ENCODE data around the gene NOS3. TPM values are rescaled to one million over a fixed set of nuclear protein-coding genes. Genes with fewer than 3 reads are reported as not detected.
"Not testable (repeated sequence)": the region's sequence is repeated elsewhere in the genome, so short reads cannot be mapped to it uniquely, and the experiment has no call there.

Gene NOS3
- total RNA-seq, 1 donor from 2014 or later: 12.8 TPM

GRCh38 chr7:151008511-151009323 lies 17.9 kb downstream of the NOS3 start:
- Mint-ChIP-seq H3K9me3 (no peaks in the 10 kb centered on the region), H3K4me1 (ENCODE audit: low read depth) (peaks cover 44% of the 10 kb centered on the region), H3K4me3 (peak overlapping the region; percentile 81), H3K27me3 (ENCODE audit: insufficient read depth) (no peaks in the 10 kb centered on the region), H3K36me3 (ENCODE audit: low read depth) (no peaks in the 10 kb centered on the region), H3K27ac (peak overlapping the region; percentile 71)
- peak; percentile 71 for DNase-seq (ENCODE audit: low spot score)
- intact Hi-C loops (cut with micrococcal nuclease): loop anchor here (1.0 kb wide), 2 partner anchors 31 to 49 kb away; partner anchors contain the start of gene CDK5

- H3K4me1 Mint-ChIP-seq (ENCODE audit: low read depth): peaks cover 51% of the 10 kb centered on the region
Measured at GRCh38 chr7:151009327-151010036, 18.7 kb downstream of the NOS3 start.

GRCh38 chr7:151010037-151010306 lies 19.2 kb downstream of the NOS3 start:
- intact Hi-C loops (cut with micrococcal nuclease): loop anchor here (1.0 to 10.0 kb wide), 3 partner anchors 8 to 685 kb away; partner anchors contain the start of genes ACTR3C, KCNH2 and LRRC61
- Mint-ChIP-seq H3K4me1 (ENCODE audit: low read depth) (peaks cover 56% of the 10 kb centered on the region), H3K36me3 (ENCODE audit: low read depth) (peaks cover 3% of the 10 kb centered on the region), H3K9me3 (no peaks in the 10 kb centered on the region), H3K4me3 (peak overlapping the region; percentile 73), H3K27ac (peak overlapping the region; percentile 87), H3K27me3 (ENCODE audit: insufficient read depth) (no peaks in the 10 kb centered on the region)
- DNase-seq (ENCODE audit: low spot score): no peak

More at GRCh38 chr7:151009327-151010036, 18.7 kb downstream of the NOS3 start:
- Mint-ChIP-seq H3K4me3 (no peak overlapping the region), H3K9me3 (no peaks in the 10 kb centered on the region), H3K36me3 (ENCODE audit: low read depth) (peaks cover 3% of the 10 kb centered on the region), H3K27ac (no peak overlapping the region), H3K27me3 (ENCODE audit: insufficient read depth) (no peaks in the 10 kb centered on the region)
- no peak for DNase-seq (ENCODE audit: low spot score)
- intact Hi-C loops (cut with micrococcal nuclease): loop anchor here (1.0 to 10.0 kb wide), 3 partner anchors 9 to 685 kb away; partner anchors contain the start of genes ACTR3C, KCNH2 and LRRC61

- intact Hi-C loops (cut with micrococcal nuclease): loop anchor here (1.0 to 10.0 kb wide), 3 partner anchors 8 to 686 kb away; partner anchors contain the start of genes ACTR3C, KCNH2 and LRRC61
- peak; percentile 37 for DNase-seq (ENCODE audit: low spot score)
- no peaks in the 10 kb centered on the region for H3K27me3 Mint-ChIP-seq (ENCODE audit: insufficient read depth)
- peaks cover 61% of the 10 kb centered on the region for H3K4me1 Mint-ChIP-seq (ENCODE audit: low read depth)
- H3K36me3 Mint-ChIP-seq (ENCODE audit: low read depth): peaks cover 6% of the 10 kb centered on the region
- no peaks in the 10 kb centered on the region for H3K9me3 Mint-ChIP-seq
- peak overlapping the region; percentile 73 for H3K4me3 Mint-ChIP-seq
- peak overlapping the region; percentile 87 for H3K27ac Mint-ChIP-seq
Measured at GRCh38 chr7:151010307-151011096, 19.7 kb downstream of the NOS3 start.

- intact Hi-C loops (cut with micrococcal nuclease): loop anchor here (5.0 to 10.0 kb wide), 2 partner anchors 34 to 686 kb away; partner anchors contain the start of genes ACTR3C, KCNH2 and LRRC61
- Mint-ChIP-seq H3K4me1 (ENCODE audit: low read depth) (peaks cover 63% of the 10 kb centered on the region), H3K4me3 (peak overlapping the region; percentile 73), H3K27me3 (ENCODE audit: insufficient read depth) (no peaks in the 10 kb centered on the region), H3K9me3 (no peaks in the 10 kb centered on the region), H3K27ac (peak overlapping the region; percentile 87), H3K36me3 (ENCODE audit: low read depth) (peaks cover 6% of the 10 kb centered on the region)
- DNase-seq (ENCODE audit: low spot score): no peak
Measured at GRCh38 chr7:151011097-151011409, 20.2 kb downstream of the NOS3 start.

GRCh38 chr7:151011616-151012015 lies 20.8 kb downstream of the NOS3 start:
- H3K36me3 Mint-ChIP-seq (ENCODE audit: low read depth); H3K9me3 Mint-ChIP-seq; DNase-seq (ENCODE audit: low spot score); H3K27me3 Mint-ChIP-seq (ENCODE audit: insufficient read depth): not testable (repeated sequence)
- Mint-ChIP-seq H3K4me3 (peak overlapping the region; percentile 5), H3K4me1 (ENCODE audit: low read depth) (peaks cover 63% of the 10 kb centered on the region), H3K27ac (peak overlapping the region; percentile 86)
- intact Hi-C loops (cut with micrococcal nuclease): loop anchor here (1.0 to 10.0 kb wide), 3 partner anchors 28 to 687 kb away; partner anchors contain the start of genes ACTR3C, KCNH2 and LRRC61

- no peaks in the 10 kb centered on the region for H3K9me3 Mint-ChIP-seq
- peaks cover 63% of the 10 kb centered on the region for H3K4me1 Mint-ChIP-seq (ENCODE audit: low read depth)
- peak overlapping the region; percentile 86 for H3K27ac Mint-ChIP-seq
- DNase-seq (ENCODE audit: low spot score): no peak
- intact Hi-C loops (cut with micrococcal nuclease): loop anchor here (1.0 to 10.0 kb wide), 3 partner anchors 27 to 687 kb away; partner anchors contain the start of genes ACTR3C, KCNH2 and LRRC61
- peak overlapping the region; percentile 59 for H3K4me3 Mint-ChIP-seq
- H3K36me3 Mint-ChIP-seq (ENCODE audit: low read depth): peaks cover 6% of the 10 kb centered on the region
- H3K27me3 Mint-ChIP-seq (ENCODE audit: insufficient read depth): no peaks in the 10 kb centered on the region
Measured at GRCh38 chr7:151012031-151012692, 21.3 kb downstream of the NOS3 start.

GRCh38 chr7:151012911-151013347 lies 22.1 kb downstream of the NOS3 start:
- Mint-ChIP-seq H3K36me3 (ENCODE audit: low read depth) (peaks cover 6% of the 10 kb centered on the region), H3K4me3 (peak overlapping the region; percentile 59), H3K9me3 (no peaks in the 10 kb centered on the region), H3K27me3 (ENCODE audit: insufficient read depth) (no peaks in the 10 kb centered on the region), H3K27ac (peak overlapping the region; percentile 86), H3K4me1 (ENCODE audit: low read depth) (peaks cover 63% of the 10 kb centered on the region)
- intact Hi-C loops (cut with micrococcal nuclease): loop anchor here (1.0 to 10.0 kb wide), 4 partner anchors 15 to 688 kb away; partner anchors contain the start of genes ABCB8, ACTR3C, KCNH2 and LRRC61
- no peak for DNase-seq (ENCODE audit: low spot score)

GRCh38 chr7:151013356-151013732 lies 22.5 kb downstream of the NOS3 start:
- H3K27me3 Mint-ChIP-seq (ENCODE audit: insufficient read depth): peaks cover 2% of the 10 kb centered on the region
- H3K36me3 Mint-ChIP-seq (ENCODE audit: low read depth): peaks cover 6% of the 10 kb centered on the region
- no peak for DNase-seq (ENCODE audit: low spot score)
- peaks cover 63% of the 10 kb centered on the region for H3K4me1 Mint-ChIP-seq (ENCODE audit: low read depth)
- H3K9me3 Mint-ChIP-seq: no peaks in the 10 kb centered on the region
- intact Hi-C loops (cut with micrococcal nuclease): loop anchor here (1.0 to 10.0 kb wide), 3 partner anchors 15 to 689 kb away; partner anchors contain the start of genes ABCB8, ACTR3C, KCNH2 and LRRC61
- H3K27ac Mint-ChIP-seq: peak overlapping the region; percentile 83
- peak overlapping the region; percentile 90 for H3K4me3 Mint-ChIP-seq

- Mint-ChIP-seq H3K27me3 (ENCODE audit: insufficient read depth) (peaks cover 6% of the 10 kb centered on the region), H3K27ac (peak overlapping the region; percentile 97), H3K36me3 (ENCODE audit: low read depth) (peaks cover 6% of the 10 kb centered on the region), H3K4me3 (peak overlapping the region; percentile 90), H3K9me3 (no peaks in the 10 kb centered on the region), H3K4me1 (ENCODE audit: low read depth) (peaks cover 61% of the 10 kb centered on the region)
- intact Hi-C loops (cut with micrococcal nuclease): loop anchor here (1.0 to 10.0 kb wide), 3 partner anchors 14 to 689 kb away; partner anchors contain the start of genes ABCB8, ACTR3C, KCNH2 and LRRC61
- DNase-seq (ENCODE audit: low spot score): peak; percentile 88
Measured at GRCh38 chr7:151013733-151014497, 23.1 kb downstream of the NOS3 start.

GRCh38 chr7:151014950-151015349 lies 24.1 kb downstream of the NOS3 start:
- H3K4me3 Mint-ChIP-seq: peak overlapping the region; percentile 90
- H3K4me1 Mint-ChIP-seq (ENCODE audit: low read depth): peaks cover 67% of the 10 kb centered on the region

More at GRCh38 chr7:151014950-151015349, 24.1 kb downstream of the NOS3 start:
- peak overlapping the region; percentile 97 for H3K27ac Mint-ChIP-seq
- intact Hi-C loops (cut with micrococcal nuclease): loop anchor here (5.0 to 10.0 kb wide), 4 partner anchors 38 to 690 kb away; partner anchors contain the start of genes ACTR3C, KCNH2 and LRRC61
- H3K36me3 Mint-ChIP-seq (ENCODE audit: low read depth): peaks cover 9% of the 10 kb centered on the region
- peak; percentile 31 for DNase-seq (ENCODE audit: low spot score)
- no peaks in the 10 kb centered on the region for H3K9me3 Mint-ChIP-seq
- peaks cover 13% of the 10 kb centered on the region for H3K27me3 Mint-ChIP-seq (ENCODE audit: insufficient read depth)
